Stimulated activated CD8-positive, alpha-beta memory T cell treated with anti-CD3 and anti-CD28 coated beads, Interleukin-12 subunit alpha, Interleukin-12 subunit beta, amount 100 ng/mL, for 24 hours (primary cell): ENCODE results near the gene FARS2.

ENCODE experiments used
- DNase-seq: peaks from one replicate; pipeline ENCODE4 v3.0.0-alpha.2; 2020; ENCODE audit errors: extremely low read depth

Gene FARS2

DNA sequence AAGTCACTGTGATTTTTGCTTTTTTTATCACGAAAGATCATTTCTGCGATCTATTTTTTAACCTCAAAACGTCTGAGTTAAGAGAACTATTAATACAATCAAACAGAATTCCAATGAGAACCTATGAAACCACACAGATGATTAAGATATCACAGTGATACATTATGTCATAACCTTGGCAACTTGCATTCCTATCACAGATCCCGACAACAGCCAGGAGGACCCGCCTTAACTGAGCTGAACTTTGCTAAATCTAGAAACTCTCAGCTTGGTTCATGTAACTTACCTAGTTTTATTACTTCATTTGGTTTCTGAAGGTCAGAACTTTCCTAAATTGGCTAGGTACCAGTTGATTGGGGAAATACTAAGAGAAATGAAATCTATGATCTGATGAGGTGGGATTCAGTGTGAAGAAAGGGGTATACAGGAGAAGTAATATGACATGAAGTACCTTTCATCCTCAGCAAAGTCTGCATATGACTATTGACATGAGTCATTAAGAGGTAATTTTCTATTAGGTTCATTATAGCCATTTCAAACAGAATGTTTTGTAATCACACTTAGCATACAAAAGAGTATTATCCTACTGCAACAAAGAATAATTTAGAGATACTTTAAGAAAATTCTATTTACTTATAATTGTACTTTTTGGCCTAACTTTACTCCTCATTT lies 11.7 kb upstream of the FARS2 start:
- no peak for DNase-seq

DNA sequence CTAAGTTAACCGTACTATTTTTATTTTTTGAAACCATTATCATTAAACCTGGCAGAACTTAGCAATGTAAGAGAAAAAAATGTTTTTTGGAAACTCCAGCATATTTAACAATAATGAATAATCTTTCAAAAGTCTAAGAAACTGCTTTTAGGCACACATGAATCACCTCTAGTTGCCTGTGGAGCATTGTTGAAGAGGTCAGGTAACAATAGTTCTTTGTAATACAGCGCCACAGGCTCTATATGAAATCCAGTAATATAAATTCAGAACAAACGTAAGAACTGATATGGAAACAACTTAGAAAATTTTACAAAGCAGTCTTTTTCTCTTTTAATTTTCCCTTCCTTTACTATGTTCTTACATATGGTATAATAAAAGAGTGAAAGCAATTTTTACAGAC lies 10.9 kb upstream of the FARS2 start:
- no peak for DNase-seq

DNA sequence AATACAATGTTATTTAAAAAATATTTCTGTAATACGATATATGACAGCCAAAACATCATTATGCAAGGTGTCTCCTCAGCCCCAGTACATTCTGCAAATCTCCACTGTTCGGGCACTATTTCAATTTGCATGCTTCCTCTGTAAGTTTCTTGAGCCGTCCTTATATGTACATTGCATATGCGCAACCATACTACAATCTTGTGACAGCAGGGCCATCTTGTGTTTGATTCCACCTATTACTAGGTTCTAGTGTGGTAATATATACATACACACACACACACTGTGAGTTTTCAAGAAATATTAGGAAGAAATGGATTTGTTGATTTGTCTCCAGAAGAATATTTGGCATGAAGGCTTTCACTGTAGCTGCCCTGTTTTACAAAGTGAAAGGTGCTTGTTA lies 10.4 kb upstream of the FARS2 start:
- DNase-seq = no peak

DNA sequence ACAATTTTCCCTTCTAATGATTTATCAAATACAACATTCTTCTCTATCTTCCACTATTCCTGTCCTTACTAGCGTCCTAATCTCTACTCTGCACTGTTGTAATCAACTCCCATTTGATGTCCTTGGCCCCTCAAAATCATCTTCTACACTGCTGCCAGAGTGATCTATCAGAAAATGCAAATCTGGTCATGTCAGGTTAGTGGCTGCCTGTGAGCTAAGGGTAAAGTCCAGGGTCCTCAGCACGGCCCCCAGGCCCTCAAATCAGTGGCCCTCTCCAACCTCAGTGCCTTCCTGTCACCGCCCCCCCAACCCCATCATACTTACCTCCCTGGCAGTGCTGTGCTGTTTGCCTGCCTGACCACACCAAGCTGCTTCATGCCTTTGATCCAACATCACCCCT lies 4.4 kb upstream of the FARS2 start:
- DNase-seq = no peak

DNA sequence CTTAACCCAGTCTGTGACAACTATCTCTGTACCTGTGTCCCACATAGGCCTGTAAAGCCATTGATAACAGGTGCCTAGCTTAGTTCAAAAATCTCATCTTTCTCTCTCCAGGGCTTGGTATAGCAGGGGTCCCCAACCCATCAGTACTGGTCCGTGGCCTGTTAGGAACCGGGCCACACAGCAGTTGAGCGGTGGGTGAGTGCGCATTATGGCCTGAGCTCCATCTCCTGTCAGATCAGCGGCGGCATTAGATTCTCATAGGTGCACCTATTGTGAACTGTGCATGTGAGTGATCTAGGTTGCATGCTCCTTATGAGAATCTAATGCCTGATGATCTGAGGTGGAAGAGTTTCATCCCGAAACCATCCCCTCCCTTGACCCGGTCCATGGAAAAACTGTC lies 3.9 kb upstream of the FARS2 start:
- no peak for DNase-seq

DNA sequence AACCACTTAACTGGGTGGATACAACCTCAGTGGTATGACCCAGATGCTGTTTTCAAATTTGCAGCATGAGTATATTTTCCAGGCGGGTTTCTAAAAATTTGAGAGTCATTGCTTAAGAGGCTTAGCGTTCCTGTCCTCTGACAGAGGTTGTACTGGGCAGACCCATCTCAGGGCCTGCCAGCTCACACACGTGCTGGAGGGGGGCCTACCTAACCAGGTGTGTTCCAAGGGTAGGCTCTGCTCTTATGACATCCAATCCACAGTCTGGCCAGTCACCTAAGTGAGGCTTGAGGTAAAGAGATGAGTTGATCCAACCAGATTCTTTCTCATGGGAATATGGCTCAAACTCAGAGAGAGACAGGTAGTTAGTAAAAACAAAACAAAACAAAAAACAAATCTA lies 1.9 kb upstream of the FARS2 start:
- DNase-seq = no peak

DNA sequence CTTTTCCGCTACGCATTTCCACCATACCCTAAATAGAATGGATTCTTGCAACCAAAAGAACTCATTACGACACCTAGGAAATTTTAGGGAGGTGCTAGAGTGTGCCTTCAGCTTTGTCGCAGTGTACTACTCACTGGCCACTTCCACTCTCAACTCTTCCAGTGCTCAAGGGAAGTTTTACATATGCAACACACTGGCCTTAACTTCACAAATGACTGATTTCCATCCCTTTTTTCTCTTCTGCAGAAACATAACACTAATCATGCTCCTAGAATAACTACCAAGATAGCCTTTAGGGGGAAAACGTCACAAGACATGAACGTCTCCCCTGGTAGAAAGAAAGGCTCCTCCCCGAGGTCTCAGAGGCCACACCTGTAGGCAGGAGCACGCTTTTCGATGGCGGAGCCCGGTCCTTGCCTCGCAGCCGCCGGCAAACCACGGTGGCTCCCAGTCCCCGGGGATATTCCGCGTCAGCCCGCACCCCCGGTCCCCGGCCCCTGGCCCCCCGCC lies 1.1 kb upstream of the FARS2 start:
- DNase-seq = peak; percentile 52

DNA sequence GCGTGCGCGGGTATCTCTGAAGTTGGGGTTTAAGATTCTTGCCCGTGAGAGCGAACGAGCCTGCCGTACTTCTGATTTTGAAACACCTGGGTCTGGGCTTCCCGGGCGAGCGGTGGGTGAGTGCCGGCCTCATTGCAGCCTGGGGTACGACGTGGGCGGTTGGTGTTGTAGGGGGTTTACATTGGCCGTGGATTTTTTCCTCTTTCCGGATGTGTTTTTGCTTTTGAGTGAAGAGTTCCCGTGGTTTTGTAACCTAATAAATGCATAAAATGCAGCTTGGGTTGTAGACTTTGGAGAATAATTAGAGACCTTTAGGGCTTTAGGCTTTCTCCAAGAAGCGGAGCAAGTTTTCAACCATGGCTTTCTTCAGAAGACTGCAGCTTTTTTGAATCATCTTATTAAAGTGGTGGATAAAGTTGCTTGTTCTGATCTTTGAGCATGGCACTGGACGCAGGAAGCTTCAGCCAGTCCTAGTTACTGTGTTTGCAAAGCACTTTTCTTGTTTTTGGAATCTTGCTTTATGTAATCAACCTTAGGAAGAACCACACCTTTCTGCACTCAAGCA lies 314 bp downstream of the FARS2 start:
- DNase-seq = no peak

DNA sequence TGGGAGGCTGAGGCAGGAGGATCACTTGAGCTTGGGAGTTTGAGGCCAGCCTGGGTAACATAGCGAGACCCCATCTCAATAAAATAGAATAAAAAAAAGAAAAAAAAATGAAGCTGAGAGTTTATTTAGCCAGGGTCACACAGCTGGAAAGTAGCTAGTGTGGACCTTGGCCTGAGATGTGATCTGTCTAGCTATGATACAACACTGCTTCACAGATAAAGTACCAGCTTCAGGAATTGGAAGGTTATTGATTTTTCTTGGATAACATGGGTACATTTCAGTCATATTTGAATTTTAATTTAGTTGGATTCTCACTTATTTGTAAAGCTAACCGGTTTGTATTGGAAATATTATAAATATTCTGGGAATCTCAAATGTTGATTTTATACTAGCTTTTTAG lies 5.1 kb downstream of the FARS2 start:
- no peak for DNase-seq

DNA sequence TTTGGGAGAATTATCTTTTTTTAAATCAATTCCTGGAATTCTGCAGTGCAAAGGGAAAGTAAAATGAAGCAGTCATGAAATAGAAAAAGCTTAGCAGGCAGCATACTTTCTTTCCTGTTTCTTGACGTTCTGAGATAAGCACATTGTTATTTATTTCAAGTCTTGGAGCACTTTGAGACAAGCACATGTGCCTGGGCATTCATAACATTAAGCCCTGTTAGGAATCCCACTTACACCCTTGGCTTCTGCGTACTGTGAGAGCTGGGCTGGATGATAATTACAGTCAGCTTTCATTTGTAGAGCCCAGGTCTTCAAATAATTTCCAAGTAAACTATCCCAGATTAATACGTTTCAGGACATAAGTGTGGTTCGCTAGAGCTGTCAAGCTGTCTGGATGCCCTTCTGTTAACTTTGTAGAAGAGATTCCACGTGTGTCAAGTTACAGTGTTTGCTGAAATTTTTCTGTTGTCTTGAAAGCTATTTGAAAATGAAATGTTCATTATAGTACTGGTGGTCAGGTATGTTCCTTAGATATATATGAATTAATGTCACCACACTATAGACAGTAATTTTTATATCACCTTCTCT lies 8.9 kb downstream of the FARS2 start:
- no peak for DNase-seq

DNA sequence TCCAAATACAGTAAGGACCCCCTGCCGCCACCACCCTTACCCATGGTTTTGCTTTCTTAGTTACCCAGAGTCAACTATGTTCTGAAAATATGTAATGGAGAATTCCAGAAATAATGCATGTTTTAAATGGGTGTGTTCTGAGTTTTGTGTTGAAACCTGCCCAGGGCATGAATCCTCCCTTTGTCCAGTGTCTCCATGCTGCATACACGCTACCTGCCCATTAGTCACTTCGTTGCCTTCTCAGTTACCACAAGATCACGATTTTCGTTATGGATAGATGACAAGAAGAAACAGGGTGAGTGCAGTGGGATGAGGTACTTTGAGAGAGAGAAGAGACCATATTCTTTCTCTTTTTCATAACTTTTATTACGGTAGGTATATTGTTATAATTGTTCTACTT lies 10.6 kb downstream of the FARS2 start:
- no peak for DNase-seq

DNA sequence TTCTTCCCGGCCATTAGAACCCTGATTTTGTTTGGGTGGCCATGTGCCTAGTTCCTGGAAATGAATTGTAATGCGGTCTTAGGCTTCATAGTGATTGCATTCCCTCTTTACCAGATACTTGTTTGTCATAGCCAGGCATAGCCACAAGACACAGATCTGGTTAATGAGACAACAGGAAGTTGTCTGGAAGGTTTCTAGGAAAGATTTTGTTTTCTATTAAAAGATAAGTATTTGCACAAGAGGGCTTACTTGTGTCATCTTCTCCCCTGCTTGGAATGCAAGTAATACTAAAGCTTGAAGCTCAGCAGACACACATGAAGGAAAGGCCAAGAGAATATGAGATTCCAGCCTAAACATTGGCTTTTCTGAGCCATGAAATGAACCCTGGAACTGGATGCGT lies 12.9 kb downstream of the FARS2 start:
- DNase-seq = no peak

DNA sequence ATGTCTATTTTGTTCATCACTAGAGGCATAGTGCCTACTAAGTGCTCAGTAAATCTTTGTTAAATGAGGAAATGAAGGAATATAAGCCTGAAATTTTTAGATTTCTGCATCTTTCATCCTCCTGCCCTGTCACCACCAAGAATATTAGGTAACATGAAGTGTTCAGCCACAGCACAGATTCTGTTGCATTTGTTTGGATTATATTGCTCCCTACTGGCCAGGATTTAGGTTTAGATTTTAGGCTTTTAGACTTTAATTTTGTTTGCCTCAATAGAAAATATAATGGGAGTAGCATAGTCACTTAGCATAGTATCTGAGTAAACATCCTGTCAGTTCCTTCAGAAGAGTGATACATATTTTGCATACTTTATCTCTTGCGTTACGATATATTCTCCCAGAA lies 14.2 kb downstream of the FARS2 start:
- no peak for DNase-seq

DNA sequence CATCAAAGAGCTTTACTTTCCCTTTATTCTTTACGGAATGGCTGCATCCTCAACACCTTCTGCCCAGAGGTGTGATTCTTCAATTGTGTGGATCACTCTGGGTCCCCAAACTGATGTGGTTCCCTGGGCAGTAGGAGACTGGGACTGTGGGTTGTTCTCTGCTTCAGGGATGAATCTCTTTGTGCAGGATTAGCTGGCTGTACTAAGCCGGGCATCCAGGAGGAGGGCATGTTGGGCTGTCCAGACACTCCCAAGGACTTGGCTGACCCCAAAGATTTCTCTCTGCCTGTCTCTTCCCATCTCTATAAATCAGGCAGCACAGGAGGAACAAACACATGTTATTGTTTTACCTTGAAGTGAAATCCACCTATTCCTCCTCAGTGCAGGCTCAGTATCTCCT lies 15.3 kb downstream of the FARS2 start:
- DNase-seq = no peak

DNA sequence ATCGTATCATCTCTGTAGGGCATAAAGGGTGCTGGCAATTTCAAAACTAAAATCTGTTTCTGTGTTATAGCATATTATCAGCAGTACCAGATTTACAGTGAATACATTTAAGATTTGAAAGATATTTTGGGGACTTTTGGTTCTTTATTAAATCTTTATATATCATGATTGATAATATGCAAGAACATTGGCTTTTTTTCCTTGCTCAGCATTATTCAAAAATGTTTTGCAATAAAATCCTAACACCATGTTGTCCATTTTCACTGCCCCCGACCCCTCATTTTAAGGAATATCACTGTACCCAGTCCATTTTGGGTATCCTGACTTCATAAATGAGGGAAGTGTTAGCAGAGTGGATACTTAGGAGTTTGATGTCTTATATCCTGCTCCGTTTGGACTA lies 16.3 kb downstream of the FARS2 start:
- DNase-seq = no peak

DNA sequence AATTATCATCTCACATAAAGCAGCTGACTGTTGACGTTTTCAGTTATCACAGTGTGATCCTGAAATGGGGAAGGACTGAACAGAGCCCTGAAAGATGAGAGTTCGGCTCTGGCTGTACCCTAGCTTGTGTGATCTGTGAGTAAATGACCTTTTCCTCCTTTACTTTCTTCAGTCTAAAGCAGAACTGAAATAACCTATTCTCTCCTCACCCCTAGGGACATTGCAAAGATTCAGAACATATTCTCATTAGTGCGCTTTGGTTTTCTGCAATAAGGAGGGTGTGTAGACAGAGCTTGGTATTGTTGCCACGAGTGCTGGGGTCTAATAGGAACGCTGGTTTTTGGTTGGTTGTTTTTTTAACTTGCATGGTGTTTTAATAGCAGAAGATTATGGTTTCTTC lies 16.7 kb downstream of the FARS2 start:
- DNase-seq = no peak

DNA sequence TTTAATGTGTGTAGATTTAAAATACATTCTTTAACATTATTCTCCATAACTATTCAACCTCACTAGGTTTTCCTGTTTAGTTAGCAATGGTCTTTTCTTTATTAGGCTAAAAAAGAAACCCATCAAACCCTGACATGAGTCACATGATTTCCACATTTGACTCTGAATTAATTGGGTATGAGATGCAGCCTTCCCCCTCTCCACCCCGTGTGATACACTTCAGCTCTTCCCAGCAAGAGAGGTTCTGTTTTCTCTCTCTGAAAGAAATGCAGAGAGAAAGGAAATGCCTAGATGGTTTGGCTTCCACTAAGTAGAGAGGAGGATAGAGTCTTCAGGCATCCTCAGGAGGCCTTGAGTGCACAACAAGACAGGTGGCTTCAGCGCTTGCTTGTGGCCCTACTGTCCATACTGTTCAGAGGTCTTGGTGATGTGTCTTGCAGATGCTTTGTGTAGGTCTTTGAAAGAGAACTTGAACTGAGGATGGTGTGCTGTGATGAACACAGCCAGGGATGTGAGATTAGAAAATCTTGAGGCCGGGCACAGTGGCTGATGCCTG lies 17.3 kb downstream of the FARS2 start:
- DNase-seq = no peak

DNA sequence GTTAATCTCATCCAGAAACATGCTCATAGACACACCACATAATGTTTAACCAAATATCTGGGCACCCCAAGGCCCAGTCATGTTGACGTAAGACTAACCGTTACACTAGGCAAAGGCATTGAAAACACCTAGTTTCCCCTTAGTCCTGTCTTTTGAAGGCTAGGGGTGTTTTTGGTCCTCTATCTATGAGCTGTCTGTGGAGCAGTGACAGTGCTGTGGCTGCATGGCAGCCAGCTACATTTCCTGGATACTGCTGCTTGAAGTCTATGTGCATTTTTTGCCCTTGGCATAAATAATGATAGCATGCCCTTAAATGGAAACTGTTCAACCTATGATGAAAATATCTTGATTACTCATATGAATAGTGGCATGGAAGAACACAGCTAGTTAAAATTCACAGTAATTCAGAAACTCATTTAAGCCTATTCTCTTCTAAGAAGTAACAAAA lies 18.6 kb downstream of the FARS2 start:
- DNase-seq = no peak

DNA sequence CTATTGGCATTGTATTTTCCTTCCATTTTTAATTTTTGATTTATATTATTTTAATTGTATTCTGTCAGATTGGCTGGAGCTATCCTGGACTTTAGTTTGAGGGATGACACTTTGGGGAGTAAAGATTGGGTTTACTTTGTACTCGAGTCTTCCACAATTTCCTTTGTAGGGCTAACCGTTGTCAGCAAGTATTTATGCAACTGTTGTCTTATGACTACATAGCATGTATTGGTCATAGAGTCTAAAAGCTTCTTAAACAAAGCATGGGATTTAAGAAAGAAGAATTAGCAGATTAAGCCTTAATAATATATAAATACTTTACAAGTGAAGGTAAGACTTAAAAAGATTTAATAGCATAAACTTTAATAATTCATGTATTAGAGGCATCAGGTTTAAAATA lies 19.6 kb downstream of the FARS2 start:
- no peak for DNase-seq

DNA sequence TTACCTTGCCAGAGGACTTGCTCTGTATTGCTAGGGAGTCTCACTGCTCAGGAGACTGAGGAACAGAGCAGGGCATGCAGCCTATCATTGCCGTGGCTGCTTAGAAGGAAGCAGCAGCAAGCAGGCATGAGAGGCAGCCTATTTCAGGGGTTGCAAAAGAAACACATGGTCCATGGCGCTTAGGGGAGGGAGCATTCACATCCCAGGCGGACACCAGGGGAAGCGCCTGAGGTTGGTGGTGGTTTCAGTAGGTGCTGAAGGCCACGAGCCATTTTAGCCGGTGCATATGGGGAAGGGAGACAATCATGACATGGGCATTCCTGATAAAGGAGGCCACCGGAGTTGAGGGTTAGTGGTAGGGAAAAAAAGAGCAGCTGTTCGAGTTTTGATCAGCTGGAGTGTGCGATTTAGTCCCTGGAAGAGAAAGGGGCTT lies 20.9 kb downstream of the FARS2 start:
- DNase-seq = no peak

DNA sequence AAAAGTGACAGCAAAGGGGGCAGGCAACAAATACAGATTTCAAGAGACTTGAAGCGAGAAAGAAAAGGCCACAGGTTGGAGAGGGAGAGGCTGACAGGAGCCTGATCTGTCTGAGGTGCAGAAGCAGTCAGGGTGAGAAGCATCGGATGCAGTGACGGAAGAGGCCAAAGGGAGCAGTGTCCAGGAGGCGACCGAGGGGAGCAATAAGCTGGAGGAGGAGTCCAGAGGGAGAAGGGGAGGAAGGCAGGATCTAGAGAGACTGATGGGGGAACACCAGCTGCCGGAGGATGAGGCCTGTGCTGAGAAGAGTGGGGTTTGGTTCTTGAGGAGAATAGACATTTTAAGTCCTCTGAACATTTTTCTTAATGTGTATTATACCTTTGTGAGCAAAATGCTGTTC lies 23.8 kb downstream of the FARS2 start:
- no peak for DNase-seq

DNA sequence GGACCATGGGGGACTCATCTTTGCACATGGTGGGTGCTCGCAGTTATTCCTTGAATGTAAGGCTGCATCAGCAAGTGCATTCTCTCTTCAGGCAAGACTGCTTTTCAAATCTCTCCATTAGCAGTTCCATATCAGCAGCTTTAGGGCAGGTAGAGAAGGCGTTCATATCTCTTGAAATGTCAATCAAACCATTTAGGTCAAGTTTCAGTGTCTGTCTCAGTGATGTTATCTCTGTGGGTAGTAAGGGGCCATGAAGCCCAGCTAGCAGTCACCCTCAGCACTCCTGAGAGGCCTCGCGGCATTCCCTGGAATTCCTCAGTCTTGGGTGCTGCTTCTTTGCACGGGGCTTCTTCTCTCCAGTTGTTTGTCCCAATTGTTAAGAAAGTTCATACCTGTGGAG lies 24.2 kb downstream of the FARS2 start:
- DNase-seq = no peak

DNA sequence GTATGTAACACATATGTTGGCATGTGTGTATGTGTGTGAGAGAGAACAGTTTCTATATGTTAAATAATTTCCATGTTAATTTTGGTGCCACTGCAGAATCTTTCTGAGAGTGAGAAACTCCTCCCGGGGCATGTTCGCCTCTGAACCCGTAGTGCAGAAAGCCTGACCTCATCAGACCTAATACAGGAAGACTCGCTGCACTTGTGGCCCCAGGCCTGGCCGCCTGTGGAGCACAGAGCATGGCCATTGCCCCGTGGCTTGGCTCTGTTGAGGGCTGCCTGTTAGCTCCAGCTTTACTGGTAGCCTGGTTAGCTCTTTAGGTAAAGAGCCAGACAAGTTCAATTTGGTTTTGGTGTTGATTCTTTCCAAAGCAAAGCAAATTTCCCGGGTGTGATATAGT lies 25.5 kb downstream of the FARS2 start:
- DNase-seq = no peak
